Measurements from ENCODE around the gene FHL2.

FHL2 gene

DNA sequence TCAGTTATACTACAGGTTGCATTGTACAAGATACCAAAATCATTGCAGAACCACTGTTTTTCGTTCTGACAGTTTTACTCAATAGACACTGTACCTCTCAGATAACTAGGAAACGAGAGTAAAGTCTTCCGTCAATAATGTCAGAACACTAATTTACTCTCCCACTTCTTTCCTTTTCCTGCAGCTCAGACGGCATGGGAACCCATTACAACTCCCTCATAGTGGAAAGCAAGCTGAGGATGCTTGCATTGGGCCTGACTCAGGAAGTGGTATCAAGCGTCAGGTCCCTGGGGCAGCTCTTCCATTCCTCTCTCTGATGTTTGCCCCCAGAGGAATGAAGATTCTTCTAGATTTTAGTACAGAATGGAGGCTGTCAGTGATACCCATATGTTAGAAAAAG lies 23.9 kb upstream of the FHL2 start:
- Histone ChIP-seq H3K4me1 (ENCODE audit: control insufficient read depth, insufficient read depth, low read length) (no peaks in the 10 kb centered on the region), H3K36me3 (ENCODE audit: control insufficient read depth in 2 of 2, insufficient read depth in 2 of 2, low read length in 2 of 2) (no peaks in the 10 kb centered on the region), H3K9me3 (ENCODE audit: control insufficient read depth in 2 of 2, low read length in 2 of 2) (peaks cover 0 to 3% of the 10 kb centered on the region in 2 donors)

DNA sequence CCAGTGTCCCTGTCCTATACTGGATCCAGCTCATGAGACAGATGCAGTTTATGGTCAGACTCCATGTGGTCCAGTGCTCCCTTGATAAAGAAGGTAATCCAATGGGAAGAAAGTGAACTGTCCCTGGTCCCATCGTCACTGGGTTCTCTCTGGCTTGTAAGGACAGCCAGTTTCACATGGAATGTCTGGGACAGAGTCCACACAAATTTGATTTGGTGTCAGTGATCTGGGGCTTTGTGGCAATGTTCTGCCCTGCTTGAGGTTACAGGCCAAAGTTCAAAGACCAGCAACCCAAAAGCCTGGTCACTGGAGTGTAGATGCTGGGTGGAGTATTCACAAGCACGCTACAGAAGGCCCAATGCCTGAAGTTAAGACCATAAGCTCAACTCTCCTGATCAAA lies 22.2 kb upstream of the FHL2 start:
- Histone ChIP-seq H3K36me3 (ENCODE audit: control insufficient read depth in 2 of 2, insufficient read depth in 2 of 2, low read length in 2 of 2) (no peaks in the 10 kb centered on the region), H3K27ac (ENCODE audit: low read length) (no peak overlapping the region), H3K27me3 (ENCODE audit: control insufficient read depth in 1 of 2, insufficient read depth in 2 of 2, low read length in 2 of 2) (no peaks in the 10 kb centered on the region), H3K9ac (ENCODE audit: low read length in 2 of 2) (no peak overlapping the region), H3K4me1 (ENCODE audit: control insufficient read depth, insufficient read depth, low read length) (no peaks in the 10 kb centered on the region), H3K4me3 (ENCODE audit: low read length in 2 of 2) (no peak overlapping the region), H3K9me3 (ENCODE audit: control insufficient read depth in 2 of 2, low read length in 2 of 2) (peaks cover 0 to 3% of the 10 kb centered on the region in 2 donors)

More for the DNA sequence above, 23.9 kb upstream of the FHL2 start:
- Histone ChIP-seq H3K9ac (ENCODE audit: low read length in 2 of 2) (no peak overlapping the region), H3K27me3 (ENCODE audit: control insufficient read depth in 1 of 2, insufficient read depth in 2 of 2, low read length in 2 of 2) (no peaks in the 10 kb centered on the region), H3K27ac (ENCODE audit: low read length) (no peak overlapping the region), H3K4me3 (ENCODE audit: low read length in 2 of 2) (no peak overlapping the region)

DNA sequence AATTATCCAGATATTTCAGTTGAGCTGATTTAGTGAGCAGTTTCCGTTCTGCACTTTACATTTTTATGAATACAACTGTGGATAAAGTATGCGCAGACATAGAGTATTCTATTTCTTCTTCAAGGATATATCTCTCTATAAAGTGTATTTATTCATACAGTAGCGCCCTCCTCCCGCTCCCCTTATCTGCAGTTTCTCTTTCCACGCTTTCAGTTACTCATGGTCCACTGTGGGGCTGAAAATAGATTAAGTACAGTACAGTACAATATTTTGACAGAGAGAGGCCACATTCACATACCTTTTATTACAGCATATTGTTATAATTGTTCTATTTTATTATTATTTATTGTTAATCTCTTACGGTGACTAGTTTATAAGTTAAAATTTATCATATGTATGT lies 19.7 kb upstream of the FHL2 start:
- Histone ChIP-seq H3K4me3 (ENCODE audit: low read length in 2 of 2) (no peak overlapping the region), H3K27ac (ENCODE audit: low read length) (no peak overlapping the region), H3K36me3 (ENCODE audit: control insufficient read depth in 2 of 2, insufficient read depth in 2 of 2, low read length in 2 of 2) (no peaks in the 10 kb centered on the region), H3K4me1 (ENCODE audit: control insufficient read depth, insufficient read depth, low read length) (no peaks in the 10 kb centered on the region), H3K9me3 (ENCODE audit: control insufficient read depth in 2 of 2, low read length in 2 of 2) (peaks cover 0 to 3% of the 10 kb centered on the region in 2 donors), H3K9ac (ENCODE audit: low read length in 2 of 2) (no peak overlapping the region), H3K27me3 (ENCODE audit: control insufficient read depth in 1 of 2, insufficient read depth in 2 of 2, low read length in 2 of 2) (no peaks in the 10 kb centered on the region)

DNA sequence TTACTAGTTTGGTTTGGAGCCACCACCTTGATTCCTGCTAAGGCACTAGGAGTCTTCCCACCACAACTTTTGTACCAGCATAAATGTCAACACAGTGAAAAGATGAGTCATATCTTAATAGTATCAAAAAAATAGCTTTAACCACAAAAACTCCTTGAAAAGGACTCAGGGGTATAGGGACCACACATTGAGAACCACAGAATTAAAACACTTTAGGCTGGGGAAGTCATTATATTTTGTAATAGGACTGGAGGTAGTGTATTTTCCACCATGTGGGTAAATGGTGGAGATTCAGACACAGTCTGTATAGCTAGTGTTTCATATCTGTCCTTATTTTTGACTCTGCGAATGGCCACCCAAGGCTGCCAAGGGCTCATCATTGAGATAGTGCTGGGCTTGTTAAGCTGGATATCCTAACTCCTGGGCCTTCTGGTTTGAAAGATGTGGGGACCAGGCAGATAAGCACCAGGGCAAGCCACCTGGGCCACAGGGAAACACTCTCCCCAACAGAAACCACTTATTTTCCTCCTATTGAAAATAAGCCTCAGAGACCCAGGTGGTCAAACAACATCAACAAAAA lies 19.1 kb upstream of the FHL2 start:
- H3K4me1 ChIP-seq (ENCODE audit: control insufficient read depth, insufficient read depth, low read length), result no peaks in the 10 kb centered on the region
- H3K36me3 ChIP-seq (ENCODE audit: control insufficient read depth in 2 of 2, insufficient read depth in 2 of 2, low read length in 2 of 2), result no peaks in the 10 kb centered on the region
- H3K9ac ChIP-seq (ENCODE audit: low read length in 2 of 2), result no peak overlapping the region
- peaks cover 0 to 3% of the 10 kb centered on the region in 2 donors for H3K9me3 ChIP-seq (ENCODE audit: control insufficient read depth in 2 of 2, low read length in 2 of 2)
- H3K27me3 ChIP-seq (ENCODE audit: control insufficient read depth in 1 of 2, insufficient read depth in 2 of 2, low read length in 2 of 2), result no peaks in the 10 kb centered on the region
- H3K27ac ChIP-seq (ENCODE audit: low read length), result no peak overlapping the region
- H3K4me3 ChIP-seq (ENCODE audit: low read length in 2 of 2), result no peak overlapping the region

DNA sequence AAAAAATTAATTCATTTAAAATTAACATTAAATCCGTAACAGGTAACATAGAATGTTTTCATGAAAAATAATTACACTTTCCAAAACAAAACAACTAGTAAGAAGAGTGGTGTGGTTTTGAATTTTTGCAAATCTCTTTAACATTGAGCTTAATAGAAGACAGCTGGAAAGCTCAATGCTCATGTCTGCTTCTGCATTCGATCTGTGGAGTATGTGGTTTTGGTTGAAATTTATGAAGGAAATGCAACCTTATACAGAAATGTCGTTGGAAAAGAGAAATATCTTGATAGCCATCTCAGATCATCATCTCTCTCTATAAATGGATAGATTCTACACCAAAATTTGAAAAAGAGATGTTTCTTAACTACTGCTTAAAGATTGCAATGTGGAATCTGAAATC lies 17.3 kb upstream of the FHL2 start:
- H3K9me3 ChIP-seq (ENCODE audit: control insufficient read depth in 2 of 2, low read length in 2 of 2), result peaks cover 0 to 3% of the 10 kb centered on the region in 2 donors
- H3K4me3 ChIP-seq (ENCODE audit: low read length in 2 of 2), result no peak overlapping the region
- no peak overlapping the region for H3K27ac ChIP-seq (ENCODE audit: low read length)
- H3K27me3 ChIP-seq (ENCODE audit: control insufficient read depth in 1 of 2, insufficient read depth in 2 of 2, low read length in 2 of 2), result no peaks in the 10 kb centered on the region
- no peaks in the 10 kb centered on the region for H3K4me1 ChIP-seq (ENCODE audit: control insufficient read depth, insufficient read depth, low read length)
- H3K36me3 ChIP-seq (ENCODE audit: control insufficient read depth in 2 of 2, insufficient read depth in 2 of 2, low read length in 2 of 2), result no peaks in the 10 kb centered on the region
- no peak overlapping the region for H3K9ac ChIP-seq (ENCODE audit: low read length in 2 of 2)

DNA sequence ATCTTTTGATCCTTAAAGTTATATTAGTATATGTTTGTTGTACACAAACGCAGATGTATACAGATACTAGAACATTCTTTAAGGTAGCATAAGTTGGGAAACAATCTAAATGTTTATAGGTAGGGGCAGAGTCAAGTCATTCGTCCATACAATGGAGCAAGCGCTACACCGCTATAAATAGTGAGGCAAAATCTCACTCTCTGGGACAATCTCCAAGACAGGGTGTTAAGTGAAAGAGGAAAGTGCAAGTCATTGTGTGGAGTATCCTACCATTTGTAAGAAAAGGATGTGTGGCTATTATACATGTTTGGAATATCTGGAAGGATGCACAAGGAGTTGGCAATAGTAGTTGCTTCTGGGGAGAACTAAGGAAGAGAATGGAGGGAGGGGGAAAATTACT lies 16.2 kb upstream of the FHL2 start:
- H3K27ac ChIP-seq (ENCODE audit: low read length), result no peak overlapping the region
- H3K9me3 ChIP-seq (ENCODE audit: control insufficient read depth in 2 of 2, low read length in 2 of 2), result peaks cover 0 to 3% of the 10 kb centered on the region in 2 donors
- H3K4me1 ChIP-seq (ENCODE audit: control insufficient read depth, insufficient read depth, low read length), result peaks cover 10% of the 10 kb centered on the region
- H3K4me3 ChIP-seq (ENCODE audit: low read length in 2 of 2), result no peak overlapping the region
- no peaks in the 10 kb centered on the region for H3K27me3 ChIP-seq (ENCODE audit: control insufficient read depth in 1 of 2, insufficient read depth in 2 of 2, low read length in 2 of 2)
- no peak overlapping the region for H3K9ac ChIP-seq (ENCODE audit: low read length in 2 of 2)
- H3K36me3 ChIP-seq (ENCODE audit: control insufficient read depth in 2 of 2, insufficient read depth in 2 of 2, low read length in 2 of 2), result no peaks in the 10 kb centered on the region

DNA sequence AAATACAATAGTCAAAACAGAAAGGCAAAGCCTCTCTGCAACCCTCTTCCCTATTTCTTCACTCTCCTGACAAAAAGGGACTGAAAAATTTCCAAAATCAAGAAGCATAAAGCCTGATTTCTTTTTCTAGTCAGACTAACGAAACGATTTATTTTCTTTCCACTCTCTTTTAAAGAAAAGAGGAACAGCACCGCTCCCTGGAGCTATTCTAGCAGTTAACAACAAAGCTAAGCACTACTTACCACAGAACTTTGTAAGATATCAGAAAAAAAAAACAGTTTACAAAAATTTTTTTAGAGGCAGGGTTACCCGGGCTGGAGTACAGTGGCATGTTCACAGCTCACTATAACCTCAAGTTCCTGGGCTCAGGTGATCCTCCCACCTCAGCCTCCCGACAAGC lies 14.4 kb upstream of the FHL2 start:
- Histone ChIP-seq H3K36me3 (ENCODE audit: control insufficient read depth in 2 of 2, insufficient read depth in 2 of 2, low read length in 2 of 2) (no peaks in the 10 kb centered on the region), H3K4me3 (ENCODE audit: low read length in 2 of 2) (no peak overlapping the region), H3K9ac (ENCODE audit: low read length in 2 of 2) (no peak overlapping the region), H3K9me3 (ENCODE audit: control insufficient read depth in 2 of 2, low read length in 2 of 2) (no peaks in the 10 kb centered on the region), H3K27me3 (ENCODE audit: control insufficient read depth in 1 of 2, insufficient read depth in 2 of 2, low read length in 2 of 2) (no peaks in the 10 kb centered on the region), H3K4me1 (ENCODE audit: control insufficient read depth, insufficient read depth, low read length) (peaks cover 23% of the 10 kb centered on the region), H3K27ac (ENCODE audit: low read length) (no peak overlapping the region)

DNA sequence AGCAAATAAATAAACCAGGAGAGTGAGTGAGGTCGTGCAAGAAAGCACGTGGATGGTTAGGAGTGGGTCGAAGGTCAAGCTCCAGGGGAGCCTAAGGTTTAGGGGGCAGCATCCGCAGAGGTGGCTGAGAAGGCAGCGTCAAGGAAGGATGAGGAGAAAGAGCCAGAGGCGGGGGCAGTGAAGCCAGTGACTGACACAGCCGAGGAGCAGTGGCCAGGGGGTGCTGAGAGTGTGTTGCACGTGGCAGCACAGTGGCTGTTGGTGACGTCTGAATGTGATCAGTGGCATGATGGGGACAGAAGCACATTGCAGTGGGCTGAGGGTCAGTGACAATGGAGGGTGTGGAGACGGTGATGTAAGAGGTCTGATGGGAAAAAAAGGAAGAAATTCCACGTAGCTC lies 13.7 kb upstream of the FHL2 start:
- Histone ChIP-seq H3K4me1 (ENCODE audit: control insufficient read depth, insufficient read depth, low read length) (peaks cover 23% of the 10 kb centered on the region), H3K27ac (ENCODE audit: low read length) (no peak overlapping the region), H3K36me3 (ENCODE audit: control insufficient read depth in 2 of 2, insufficient read depth in 2 of 2, low read length in 2 of 2) (no peaks in the 10 kb centered on the region), H3K4me3 (ENCODE audit: low read length in 2 of 2) (no peak overlapping the region), H3K9ac (ENCODE audit: low read length in 2 of 2) (no peak overlapping the region), H3K27me3 (ENCODE audit: control insufficient read depth in 1 of 2, insufficient read depth in 2 of 2, low read length in 2 of 2) (no peaks in the 10 kb centered on the region), H3K9me3 (ENCODE audit: control insufficient read depth in 2 of 2, low read length in 2 of 2) (no peaks in the 10 kb centered on the region)

DNA sequence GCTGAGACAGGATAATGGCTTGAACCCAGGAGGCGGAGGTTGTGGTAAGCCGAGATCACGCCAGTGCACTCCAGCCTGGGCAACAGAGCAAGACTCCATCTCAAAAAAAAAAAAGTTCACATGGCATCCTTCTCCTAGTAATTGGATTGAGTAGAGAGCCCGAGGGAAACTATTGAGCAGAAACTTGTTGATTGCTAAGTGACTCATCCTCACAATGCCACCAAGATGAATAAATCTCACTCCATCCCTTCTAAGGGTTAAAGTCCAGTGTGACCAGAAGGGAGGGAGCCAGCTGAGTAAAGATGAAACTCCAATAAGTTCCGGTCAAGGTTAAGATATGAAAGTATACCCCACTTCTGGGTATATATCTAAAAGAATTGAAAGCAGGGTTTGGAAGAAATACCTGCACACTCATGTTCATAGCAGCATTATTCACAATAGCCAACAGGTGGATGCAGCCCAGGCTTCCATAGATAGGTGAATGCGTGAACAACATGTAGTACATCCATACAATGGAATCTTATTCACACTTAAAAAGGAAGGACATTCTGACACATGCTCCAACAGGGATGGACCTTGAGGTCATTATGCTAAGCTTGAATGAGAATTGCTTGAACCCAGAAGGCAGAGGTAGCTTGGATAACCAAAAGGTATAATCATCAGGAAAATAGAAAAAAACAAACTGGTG lies 13.0 kb upstream of the FHL2 start:
- Histone ChIP-seq H3K9me3 (ENCODE audit: control insufficient read depth in 2 of 2, low read length in 2 of 2) (no peaks in the 10 kb centered on the region), H3K4me1 (ENCODE audit: control insufficient read depth, insufficient read depth, low read length) (peaks cover 23% of the 10 kb centered on the region), H3K36me3 (ENCODE audit: control insufficient read depth in 2 of 2, insufficient read depth in 2 of 2, low read length in 2 of 2) (no peaks in the 10 kb centered on the region), H3K9ac (ENCODE audit: low read length in 2 of 2) (no peak overlapping the region), H3K27ac (ENCODE audit: low read length) (no peak overlapping the region), H3K27me3 (ENCODE audit: control insufficient read depth in 1 of 2, insufficient read depth in 2 of 2, low read length in 2 of 2) (no peaks in the 10 kb centered on the region), H3K4me3 (ENCODE audit: low read length in 2 of 2) (no peak overlapping the region)

DNA sequence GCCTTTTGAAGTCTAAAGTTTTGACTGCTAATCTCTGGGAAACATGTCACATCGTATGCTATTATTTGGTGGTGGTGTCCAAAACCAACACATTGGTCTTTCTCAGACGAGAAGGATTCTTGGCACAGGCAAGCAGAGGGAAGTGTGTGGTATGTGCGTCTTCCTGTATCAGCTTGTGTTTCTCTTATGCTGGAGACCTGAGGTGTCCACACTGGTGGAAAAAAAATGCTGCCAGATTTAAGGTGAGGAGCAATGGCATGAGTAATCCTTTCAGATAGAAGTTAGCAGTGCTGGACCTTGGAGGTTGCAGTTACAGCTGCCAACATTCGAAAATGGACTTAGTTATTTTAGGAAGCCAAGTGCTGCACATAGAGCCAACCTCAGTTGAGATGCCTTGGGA lies 11.7 kb upstream of the FHL2 start:
- Histone ChIP-seq H3K4me1 (ENCODE audit: control insufficient read depth, insufficient read depth, low read length) (peaks cover 27% of the 10 kb centered on the region), H3K9me3 (ENCODE audit: control insufficient read depth in 2 of 2, low read length in 2 of 2) (no peaks in the 10 kb centered on the region), H3K27ac (ENCODE audit: low read length) (no peak overlapping the region), H3K27me3 (ENCODE audit: control insufficient read depth in 1 of 2, insufficient read depth in 2 of 2, low read length in 2 of 2) (no peaks in the 10 kb centered on the region), H3K36me3 (ENCODE audit: control insufficient read depth in 2 of 2, insufficient read depth in 2 of 2, low read length in 2 of 2) (no peaks in the 10 kb centered on the region), H3K4me3 (ENCODE audit: low read length in 2 of 2) (no peak overlapping the region), H3K9ac (ENCODE audit: low read length in 2 of 2) (no peak overlapping the region)

DNA sequence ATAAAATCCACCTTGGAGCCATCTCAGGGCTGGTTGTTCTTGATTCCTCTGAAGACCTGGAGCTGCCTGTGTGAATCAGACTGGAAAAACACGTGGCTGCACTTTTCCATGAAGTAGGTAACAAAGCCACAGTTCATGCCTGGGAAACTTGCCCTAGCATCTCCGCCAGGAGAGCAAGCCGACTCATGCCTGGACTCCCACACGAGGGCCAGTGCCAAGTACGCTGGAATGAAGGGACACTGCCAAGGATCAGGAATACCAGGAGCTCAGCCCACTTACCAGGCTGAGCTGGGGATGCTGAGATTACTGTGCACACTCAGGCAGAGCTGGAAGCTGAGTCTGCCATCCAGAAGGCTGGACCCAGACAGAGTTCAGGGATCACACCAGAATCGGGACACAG lies 10.9 kb upstream of the FHL2 start:
- peak overlapping the region in 1 of 2 donors; percentile 7 for H3K9ac ChIP-seq (ENCODE audit: low read length in 2 of 2)
- H3K27ac ChIP-seq (ENCODE audit: low read length), result peak overlapping the region; percentile 31
- H3K4me1 ChIP-seq (ENCODE audit: control insufficient read depth, insufficient read depth, low read length), result peaks cover 27% of the 10 kb centered on the region
- H3K9me3 ChIP-seq (ENCODE audit: control insufficient read depth in 2 of 2, low read length in 2 of 2), result no peaks in the 10 kb centered on the region
- H3K27me3 ChIP-seq (ENCODE audit: control insufficient read depth in 1 of 2, insufficient read depth in 2 of 2, low read length in 2 of 2), result no peaks in the 10 kb centered on the region
- H3K4me3 ChIP-seq (ENCODE audit: low read length in 2 of 2), result peak overlapping the region in 1 of 2 donors; percentile 35
- no peaks in the 10 kb centered on the region for H3K36me3 ChIP-seq (ENCODE audit: control insufficient read depth in 2 of 2, insufficient read depth in 2 of 2, low read length in 2 of 2)
